Activated CD8-positive, alpha-beta memory T cell treated with anti-CD3 and anti-CD28 coated beads, Interleukin-2, amount 50 U/mL, for 1 hour (primary cell): ENCODE measurements around the gene RAB1A.
"Not testable (repeated sequence)": the region's sequence is repeated elsewhere in the genome, so short reads cannot be mapped to it uniquely, and the experiment has no call there.

Source experiments
- DNase-seq: peaks from one replicate; pipeline ENCODE4 v3.0.0-alpha.2; 2020; ENCODE audit errors: extremely low read depth

Gene RAB1A

GRCh38 chr2:65136253-65136652 is 6.3 kb upstream of the RAB1A start:
- no peak for DNase-seq

- no peak for DNase-seq
Observed at GRCh38 chr2:65134158-65134557, 4.3 kb upstream of the RAB1A start.

- DNase-seq: no peak
Observed at GRCh38 chr2:65133626-65134025, 3.7 kb upstream of the RAB1A start.

GRCh38 chr2:65132930-65133329 is 3.0 kb upstream of the RAB1A start:
- DNase-seq: not testable (repeated sequence)

- DNase-seq: no peak
Observed at GRCh38 chr2:65130664-65131175, 814 bp upstream of the RAB1A start.

- no peak for DNase-seq
Observed at GRCh38 chr2:65129286-65129825, 550 bp downstream of the RAB1A start.

- DNase-seq: no peak
Observed at GRCh38 chr2:65128297-65129190, 1.4 kb downstream of the RAB1A start.

- not testable (repeated sequence) for DNase-seq
Observed at GRCh38 chr2:65125457-65125856, 4.4 kb downstream of the RAB1A start.

- no peak for DNase-seq
Observed at GRCh38 chr2:65122313-65122712, 7.6 kb downstream of the RAB1A start.

- no peak for DNase-seq
Observed at GRCh38 chr2:65120990-65121693, 8.8 kb downstream of the RAB1A start.

GRCh38 chr2:65116645-65117044 is 13.3 kb downstream of the RAB1A start:
- no peak for DNase-seq

GRCh38 chr2:65114921-65115320 is 15.0 kb downstream of the RAB1A start:
- DNase-seq: no peak

GRCh38 chr2:65113816-65114215 is 16.1 kb downstream of the RAB1A start:
- DNase-seq: no peak

- no peak for DNase-seq
Observed at GRCh38 chr2:65113229-65113628, 16.7 kb downstream of the RAB1A start.

- no peak for DNase-seq
Observed at GRCh38 chr2:65112633-65113032, 17.3 kb downstream of the RAB1A start.

GRCh38 chr2:65108780-65109179 is 21.1 kb downstream of the RAB1A start:
- DNase-seq: no peak

- no peak for DNase-seq
Observed at GRCh38 chr2:65107530-65107929, 22.4 kb downstream of the RAB1A start.

- no peak for DNase-seq
Observed at GRCh38 chr2:65103013-65103715, 26.7 kb downstream of the RAB1A start.

GRCh38 chr2:65101071-65101470 is 28.8 kb downstream of the RAB1A start:
- DNase-seq: no peak

- DNase-seq: no peak
Observed at GRCh38 chr2:65098741-65099140, 31.2 kb downstream of the RAB1A start.

GRCh38 chr2:65097844-65098243 is 32.1 kb downstream of the RAB1A start:
- DNase-seq: no peak

GRCh38 chr2:65096948-65097347 is 33.0 kb downstream of the RAB1A start:
- DNase-seq: no peak
